GM19397 (cell line): Measurements from ENCODE around the gene CACNA2D3.

Experiments used
- ATAC-seq: cut with Tn5 transposase; IDR thresholded peaks from one replicate; pipeline ENCODE4 v1.9.1; 2021; ENCODE audit warnings: mild to moderate bottlenecking, moderate library complexity; ENCODE audit not compliant: unreplicated experiment

The CACNA2D3 gene

GRCh38 chr3:55009372-55009771, 887.0 kb downstream of the CACNA2D3 start:
- ATAC-seq = no peak

GRCh38 chr3:55012091-55012490, 889.7 kb downstream of the CACNA2D3 start:
- ATAC-seq = no peak

- no peak for ATAC-seq
Observed at GRCh38 chr3:55013145-55013925, 891.0 kb downstream of the CACNA2D3 start.

- ATAC-seq = no peak
Observed at GRCh38 chr3:55014081-55014480, 891.7 kb downstream of the CACNA2D3 start.

GRCh38 chr3:55014906-55015305, 892.6 kb downstream of the CACNA2D3 start:
- no peak for ATAC-seq

GRCh38 chr3:55017876-55018275, 895.5 kb downstream of the CACNA2D3 start:
- ATAC-seq = no peak

- ATAC-seq = no peak
Observed at GRCh38 chr3:55030938-55031337, 908.6 kb downstream of the CACNA2D3 start.

GRCh38 chr3:55036883-55037577, 914.7 kb downstream of the CACNA2D3 start:
- no peak for ATAC-seq

GRCh38 chr3:55042591-55042990, 920.2 kb downstream of the CACNA2D3 start:
- no peak for ATAC-seq

- no peak for ATAC-seq
Observed at GRCh38 chr3:55044486-55044885, 922.1 kb downstream of the CACNA2D3 start.

GRCh38 chr3:55059027-55059629, 936.8 kb downstream of the CACNA2D3 start:
- ATAC-seq = no peak

GRCh38 chr3:55060896-55061719, 938.8 kb downstream of the CACNA2D3 start:
- no peak for ATAC-seq

- no peak for ATAC-seq
Observed at GRCh38 chr3:55061720-55062034, 939.3 kb downstream of the CACNA2D3 start.

GRCh38 chr3:55064164-55064563, 941.8 kb downstream of the CACNA2D3 start:
- ATAC-seq = no peak

- ATAC-seq = no peak
Observed at GRCh38 chr3:55065331-55065730, 943.0 kb downstream of the CACNA2D3 start.

- no peak for ATAC-seq
Observed at GRCh38 chr3:55066551-55067047, 944.2 kb downstream of the CACNA2D3 start.

- ATAC-seq = no peak
Observed at GRCh38 chr3:55069950-55070349, 947.6 kb downstream of the CACNA2D3 start.

GRCh38 chr3:55074796-55075195, 952.4 kb downstream of the CACNA2D3 start:
- ATAC-seq = no peak

GRCh38 chr3:55075846-55076245, 953.5 kb downstream of the CACNA2D3 start:
- no peak for ATAC-seq

- ATAC-seq = no peak
Observed at GRCh38 chr3:55077726-55078125, 955.4 kb downstream of the CACNA2D3 start.

- no peak for ATAC-seq
Observed at GRCh38 chr3:55078876-55079275, 956.5 kb downstream of the CACNA2D3 start.
